22Rv1 (cell line): Measurements from ENCODE around the gene TUB.

Source experiments
- CTCF ChIP-seq: fragments of 450-650 bp; IDR thresholded peaks from 2 replicates; pipeline ENCODE4 v1.5.1; 2017; ENCODE audit warnings: mild to moderate bottlenecking
- ZFX ChIP-seq: fragments of 450-650 bp; IDR thresholded peaks from 2 replicates; pipeline ENCODE4 v1.6.1; 2017; ENCODE audit warnings: antibody characterized with exemption, borderline replicate concordance

GRCh38 chr11:8035200-8035855 is 45.7 kb upstream of the TUB start:
- TF ChIP-seq ZFX, result no peak
- TF ChIP-seq CTCF, result no peak
